HAP-1 (cell line): ENCODE results near the gene LIPC.

Experiments used
- DNase-seq, 2 experiments: peaks; one replicate each; pipeline ENCODE4 v3.0.0-alpha.2; 2016 to 2020; ENCODE audit warnings: low spot score in 2 of 2
- H3K27me3 ChIP-seq: fragments of 250-450 bp; sonication (Bioruptor Pico); 2 replicates; pipeline ENCODE4 v1.5.1; 2020; ENCODE audit warnings: low read depth, mild to moderate bottlenecking, moderate library complexity
- H3K36me3 ChIP-seq: fragments of 250-450 bp; sonication (Bioruptor Pico); replicated peaks from 2 replicates; pipeline ENCODE4 v1.5.1; 2020; ENCODE audit warnings: mild to moderate bottlenecking
- H3K4me1 ChIP-seq: fragments of 250-450 bp; sonication (Bioruptor Pico); 2 replicates; pipeline ENCODE4 v1.5.1; 2020; ENCODE audit warnings: mild to moderate bottlenecking
- H3K4me3 ChIP-seq: fragments of 250-450 bp; sonication (Bioruptor Pico); 2 replicates; pipeline ENCODE4 v1.5.1; 2020; ENCODE audit warnings: mild to moderate bottlenecking, moderate library complexity
- H3K9me3 ChIP-seq: fragments of 250-450 bp; sonication (Bioruptor Pico); 2 replicates; pipeline ENCODE4 v1.5.1; 2020; ENCODE audit warnings: mild to moderate bottlenecking, moderate library complexity
- in situ Hi-C: fragments of 300-500 bp; cut with MboI; formaldehyde crosslinking; loops from 3 replicates; pipeline ENCODE4 v1.14.3; 2020; ENCODE audit warnings: low sequenced_read_pairs, inconsistent platforms, mixed read lengths

Gene LIPC

DNA sequence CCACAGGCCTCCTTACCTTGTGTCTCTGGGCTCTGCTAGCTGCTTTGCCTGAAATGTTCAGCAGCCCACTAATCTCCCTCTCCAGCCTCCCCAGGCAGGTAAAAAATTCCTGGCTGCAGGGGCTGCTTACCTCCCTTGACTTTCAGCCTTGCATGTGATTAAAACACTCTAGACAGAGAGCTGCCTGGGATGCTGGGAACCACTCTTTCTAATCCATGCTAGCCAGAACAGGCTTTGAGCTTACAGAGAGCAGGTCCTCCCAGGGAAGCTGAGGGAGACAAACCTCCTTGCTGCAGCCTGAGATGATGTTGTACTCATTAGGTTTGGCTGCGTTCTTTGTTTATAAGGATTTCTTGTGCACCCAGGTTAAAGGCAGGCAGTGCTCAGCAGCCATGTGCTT is 33.7 kb upstream of the LIPC start:
- Histone ChIP-seq H3K4me1 (no peaks in the 10 kb centered on the region), H3K9me3 (no peaks in the 10 kb centered on the region), H3K36me3 (no peaks in the 10 kb centered on the region), H3K27me3 (0 out of 2 replicates have a peak, but pooled peaks cover 2% of the 10 kb centered on the region), H3K4me3 (no peak overlapping the region)
- in situ Hi-C loops, result no loop called here
- DNase-seq, result no peak

DNA sequence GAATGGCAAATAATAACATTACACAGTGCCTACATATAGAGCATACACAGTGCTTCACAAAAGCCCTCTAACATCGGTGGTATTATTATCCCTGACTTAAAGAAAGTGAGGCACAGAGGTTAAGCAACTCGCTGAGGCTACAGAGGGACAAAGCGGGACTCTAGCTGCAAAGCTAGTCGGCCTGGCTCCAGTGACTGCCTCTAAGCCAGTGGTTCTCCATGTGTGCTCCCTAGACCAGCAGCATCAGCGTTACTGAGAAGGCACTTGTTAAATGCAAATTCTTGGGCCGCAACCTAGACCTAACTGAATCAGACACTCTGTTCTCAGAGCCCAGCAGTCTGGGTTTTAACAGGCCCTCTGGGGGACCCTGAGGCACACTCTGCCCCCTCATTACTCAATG is 33.1 kb upstream of the LIPC start:
- Histone ChIP-seq H3K9me3 (no peaks in the 10 kb centered on the region), H3K4me3 (no peak overlapping the region), H3K27me3 (0 out of 2 replicates have a peak, but pooled peaks cover 2% of the 10 kb centered on the region), H3K36me3 (no peaks in the 10 kb centered on the region), H3K4me1 (no peaks in the 10 kb centered on the region)
- no peak for DNase-seq
- in situ Hi-C loops, result no loop called here

- no peaks in the 10 kb centered on the region for H3K4me1 ChIP-seq
- no peak overlapping the region for H3K4me3 ChIP-seq
- 0 out of 2 replicates have a peak, but pooled peaks cover 2% of the 10 kb centered on the region for H3K27me3 ChIP-seq
- H3K36me3 ChIP-seq, result no peaks in the 10 kb centered on the region
- in situ Hi-C loops, result no loop called here
- no peak for DNase-seq
- H3K9me3 ChIP-seq, result no peaks in the 10 kb centered on the region
Observed at GRCh38 chr15:58399739-58400138, 32.1 kb upstream of the LIPC start.

- DNase-seq, result no peak
- no peaks in the 10 kb centered on the region for H3K4me1 ChIP-seq
- in situ Hi-C loops, result no loop called here
Observed at GRCh38 chr15:58401276-58401675, 30.5 kb upstream of the LIPC start.

DNA sequence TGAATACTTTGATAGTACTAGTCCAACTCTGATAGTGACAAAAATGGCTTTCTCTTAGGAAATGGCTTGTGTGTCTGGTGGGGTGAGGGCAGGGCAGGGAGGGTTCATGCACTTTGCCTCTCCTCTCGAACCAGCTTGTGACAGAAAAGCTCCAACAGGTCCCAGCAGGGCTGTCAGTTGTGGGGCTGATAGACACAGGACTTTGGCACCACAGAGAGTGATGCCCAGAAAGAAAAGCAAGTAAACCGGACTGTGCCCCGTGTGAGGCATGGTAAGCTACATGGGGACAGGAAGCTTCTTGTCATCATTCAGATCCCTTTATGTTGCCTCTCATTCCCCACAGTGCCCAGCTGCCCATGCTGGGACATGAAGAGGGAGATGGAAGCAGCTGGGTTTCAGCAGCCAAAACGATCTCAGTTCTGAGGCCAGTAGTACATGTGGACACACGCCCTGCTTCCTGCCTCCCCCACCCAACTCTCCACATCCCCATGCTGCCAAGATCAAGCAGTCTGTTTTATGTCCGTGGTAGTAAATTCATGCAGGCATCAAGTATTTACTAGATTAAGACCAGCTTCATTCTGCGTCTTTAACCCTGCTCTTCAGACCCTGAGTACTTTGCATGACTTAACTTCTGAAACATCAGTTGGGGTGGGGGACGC is 29.7 kb upstream of the LIPC start:
- Histone ChIP-seq H3K4me1 (no peaks in the 10 kb centered on the region), H3K36me3 (no peaks in the 10 kb centered on the region), H3K4me3 (no peak overlapping the region), H3K27me3 (no peaks in the 10 kb centered on the region), H3K9me3 (no peaks in the 10 kb centered on the region)
- no peak for DNase-seq
- in situ Hi-C loops, result no loop called here

More at GRCh38 chr15:58401276-58401675, 30.5 kb upstream of the LIPC start:
- Histone ChIP-seq H3K4me3 (no peak overlapping the region), H3K9me3 (no peaks in the 10 kb centered on the region), H3K27me3 (no peaks in the 10 kb centered on the region), H3K36me3 (no peaks in the 10 kb centered on the region)

DNA sequence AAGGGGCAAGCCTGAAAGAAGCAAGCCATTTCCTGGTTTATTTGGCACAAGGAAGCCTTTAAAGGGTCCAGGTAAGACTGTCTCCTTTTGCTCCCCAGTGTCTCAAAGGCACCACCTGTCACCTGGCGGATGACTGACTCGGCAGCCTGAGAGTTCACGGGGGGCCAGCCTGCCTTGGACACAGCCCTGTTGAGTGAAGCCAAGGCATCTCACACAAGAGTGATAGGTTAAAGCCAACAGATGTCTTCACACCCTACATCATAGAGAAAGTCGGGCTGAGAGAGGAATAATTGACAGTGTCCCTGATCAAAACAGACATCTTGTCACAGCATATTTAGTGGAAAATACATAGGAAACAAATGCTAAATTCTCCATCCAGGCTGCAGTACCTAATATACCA is 28.2 kb upstream of the LIPC start:
- DNase-seq, result no peak
- H3K36me3 ChIP-seq, result no peaks in the 10 kb centered on the region
- in situ Hi-C loops, result no loop called here
- no peak overlapping the region for H3K4me3 ChIP-seq
- H3K4me1 ChIP-seq, result no peaks in the 10 kb centered on the region
- H3K27me3 ChIP-seq, result no peaks in the 10 kb centered on the region
- no peaks in the 10 kb centered on the region for H3K9me3 ChIP-seq

DNA sequence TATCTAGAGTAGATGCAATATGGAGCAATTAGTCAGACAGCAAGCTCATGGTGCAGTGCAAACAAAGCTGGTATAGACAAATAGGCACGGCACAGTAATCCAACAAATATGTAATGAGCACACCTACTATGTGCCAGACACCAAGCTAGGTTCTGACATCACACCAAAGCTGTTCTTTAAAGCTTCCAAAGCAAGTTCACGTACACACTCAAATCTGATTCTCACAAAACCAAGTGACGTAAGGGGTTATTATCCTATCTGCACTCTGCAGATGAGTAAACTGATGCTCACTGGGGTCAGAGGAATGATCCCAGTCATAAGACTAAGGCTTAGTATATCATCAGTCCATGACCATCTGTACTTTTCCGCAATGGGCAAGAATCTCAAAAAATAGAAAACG is 27.8 kb upstream of the LIPC start:
- in situ Hi-C loops, result no loop called here
- Histone ChIP-seq H3K27me3 (no peaks in the 10 kb centered on the region), H3K4me3 (no peak overlapping the region), H3K9me3 (no peaks in the 10 kb centered on the region), H3K4me1 (no peaks in the 10 kb centered on the region), H3K36me3 (no peaks in the 10 kb centered on the region)
- no peak for DNase-seq

DNA sequence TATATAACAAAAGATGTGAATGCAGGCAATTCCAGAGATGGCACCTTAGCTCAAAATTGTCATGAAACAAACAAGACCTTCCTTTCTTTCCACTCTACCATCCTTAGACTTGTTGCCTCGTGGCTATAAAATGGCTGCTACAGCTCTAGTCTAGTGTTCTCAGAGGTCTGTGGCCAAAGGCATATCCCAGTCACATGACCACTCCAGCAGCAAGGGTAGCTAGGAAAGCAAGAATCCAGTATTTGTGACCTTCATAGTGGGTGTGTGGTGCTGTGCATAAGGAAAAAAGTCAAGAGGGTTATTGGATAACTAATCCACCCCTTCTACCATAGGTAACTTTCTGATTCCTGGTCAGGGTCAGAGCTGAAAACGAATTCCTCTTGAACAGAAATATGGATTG is 27.1 kb upstream of the LIPC start:
- Histone ChIP-seq H3K27me3 (no peaks in the 10 kb centered on the region), H3K4me1 (no peaks in the 10 kb centered on the region), H3K36me3 (no peaks in the 10 kb centered on the region), H3K9me3 (no peaks in the 10 kb centered on the region), H3K4me3 (no peak overlapping the region)
- in situ Hi-C loops, result no loop called here
- DNase-seq, result no peak

DNA sequence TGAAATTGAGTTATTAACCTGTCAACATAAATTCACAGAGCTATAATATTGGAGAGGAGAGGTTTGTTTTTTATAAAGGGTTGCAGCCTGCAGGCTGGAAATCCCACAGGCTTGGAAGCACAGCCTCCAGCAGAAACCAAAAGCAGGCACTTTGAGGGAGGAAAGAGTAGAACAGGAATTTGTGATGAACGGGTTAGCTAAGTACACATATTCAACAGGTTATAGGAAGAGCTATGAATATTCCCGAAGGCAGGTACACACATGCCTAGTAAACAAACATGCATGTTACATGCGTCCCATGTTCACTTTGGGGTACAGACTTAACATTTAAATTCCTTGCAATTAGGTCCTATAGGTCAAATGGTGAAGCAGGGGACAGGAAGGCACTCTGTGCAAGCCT is 25.9 kb upstream of the LIPC start:
- no peaks in the 10 kb centered on the region for H3K9me3 ChIP-seq
- H3K36me3 ChIP-seq, result no peaks in the 10 kb centered on the region
- in situ Hi-C loops, result no loop called here
- H3K4me3 ChIP-seq, result no peak overlapping the region
- no peak for DNase-seq
- H3K4me1 ChIP-seq, result no peaks in the 10 kb centered on the region
- H3K27me3 ChIP-seq, result no peaks in the 10 kb centered on the region

DNA sequence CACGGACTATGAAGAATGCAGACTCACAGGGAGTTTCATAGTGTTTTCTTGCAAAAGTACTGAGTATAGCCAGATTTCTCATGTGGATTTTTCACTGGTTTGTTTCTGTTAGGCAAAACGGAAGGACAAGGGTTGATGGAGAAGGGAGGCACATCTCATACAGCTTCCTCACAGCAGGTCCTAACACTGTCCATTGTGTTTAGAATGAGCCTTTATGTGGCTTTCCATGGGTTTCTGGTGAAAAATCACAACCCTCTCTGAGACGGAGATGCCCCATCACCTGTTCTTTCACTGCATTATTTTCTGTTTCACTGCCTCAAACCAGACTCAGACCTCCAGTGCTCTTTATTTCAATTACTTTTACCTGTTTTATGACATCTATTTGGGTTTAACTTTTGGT is 25.0 kb upstream of the LIPC start:
- Histone ChIP-seq H3K9me3 (no peaks in the 10 kb centered on the region), H3K36me3 (no peaks in the 10 kb centered on the region), H3K4me1 (no peaks in the 10 kb centered on the region), H3K27me3 (no peaks in the 10 kb centered on the region), H3K4me3 (no peak overlapping the region)
- in situ Hi-C loops, result no loop called here
- DNase-seq, result no peak

GRCh38 chr15:58407236-58407775 is 24.5 kb upstream of the LIPC start:
- in situ Hi-C loops, result no loop called here
- Histone ChIP-seq H3K4me3 (no peak overlapping the region), H3K9me3 (no peaks in the 10 kb centered on the region), H3K27me3 (no peaks in the 10 kb centered on the region), H3K36me3 (no peaks in the 10 kb centered on the region), H3K4me1 (no peaks in the 10 kb centered on the region)
- no peak for DNase-seq

DNA sequence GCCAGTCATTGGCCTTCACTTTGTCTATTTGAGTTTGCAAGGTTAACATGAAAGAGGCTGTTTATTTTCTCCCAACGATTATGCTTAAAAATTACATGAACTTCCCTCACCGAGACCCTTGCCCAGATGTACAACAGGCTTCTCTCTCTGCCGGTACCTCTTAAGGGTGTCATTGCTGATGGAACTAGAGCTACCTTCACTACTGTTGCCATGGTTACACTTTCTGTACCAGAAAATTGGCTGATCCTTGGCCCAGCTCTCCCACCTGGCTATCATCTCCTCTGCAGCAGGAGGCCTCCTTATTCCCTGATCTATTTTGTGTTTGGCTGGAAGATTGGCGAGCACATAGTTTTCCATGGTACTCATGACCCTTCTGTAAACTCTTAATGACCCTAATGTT is 24.0 kb upstream of the LIPC start:
- in situ Hi-C loops, result no loop called here
- H3K4me1 ChIP-seq, result no peaks in the 10 kb centered on the region
- no peaks in the 10 kb centered on the region for H3K36me3 ChIP-seq
- H3K9me3 ChIP-seq, result no peaks in the 10 kb centered on the region
- no peak for DNase-seq
- no peaks in the 10 kb centered on the region for H3K27me3 ChIP-seq
- no peak overlapping the region for H3K4me3 ChIP-seq

GRCh38 chr15:58409861-58410260 is 21.9 kb upstream of the LIPC start:
- Histone ChIP-seq H3K36me3 (no peaks in the 10 kb centered on the region), H3K4me3 (no peak overlapping the region), H3K4me1 (no peaks in the 10 kb centered on the region), H3K27me3 (no peaks in the 10 kb centered on the region), H3K9me3 (no peaks in the 10 kb centered on the region)
- DNase-seq, result no peak
- in situ Hi-C loops, result no loop called here

DNA sequence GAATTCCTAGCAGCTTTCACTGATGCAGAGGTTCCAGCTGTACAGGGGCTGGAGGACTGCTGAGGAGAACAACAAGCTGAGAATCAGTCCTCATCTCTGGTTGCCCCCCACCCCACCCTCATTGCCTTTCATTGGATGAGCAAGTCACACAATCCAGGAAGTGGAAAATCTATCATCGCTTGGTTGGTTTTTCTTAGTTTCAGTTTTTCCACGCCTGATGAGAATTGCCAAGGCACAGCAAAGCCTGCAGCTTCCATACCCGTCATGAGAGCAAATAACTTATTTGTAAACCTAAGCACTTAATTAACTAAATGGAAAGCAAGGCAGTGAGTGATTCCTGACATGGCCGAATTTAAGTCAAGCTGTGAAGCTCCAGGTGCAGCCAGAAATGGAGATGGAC is 21.4 kb upstream of the LIPC start:
- Histone ChIP-seq H3K9me3 (no peaks in the 10 kb centered on the region), H3K27me3 (no peaks in the 10 kb centered on the region), H3K36me3 (no peaks in the 10 kb centered on the region), H3K4me1 (no peaks in the 10 kb centered on the region), H3K4me3 (no peak overlapping the region)
- no peak for DNase-seq
- in situ Hi-C loops, result no loop called here

DNA sequence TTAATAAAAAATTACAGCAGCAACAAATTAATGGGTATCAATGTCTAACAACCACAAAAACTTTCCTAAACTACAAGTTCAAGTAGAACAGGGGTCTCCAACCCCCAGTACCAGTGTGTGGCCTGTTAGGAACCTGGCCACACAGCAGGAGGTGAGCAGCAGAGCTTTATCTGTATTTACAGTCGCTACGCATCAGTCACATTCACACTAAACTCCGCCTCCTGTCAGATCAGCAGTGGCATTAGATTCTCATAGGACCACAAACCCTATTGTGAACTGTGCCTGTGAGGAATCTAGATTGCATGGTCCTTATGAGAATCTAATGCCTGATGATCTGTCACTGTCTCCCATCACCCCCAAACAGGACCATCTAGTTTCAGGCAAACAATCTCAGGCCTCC is 18.5 kb upstream of the LIPC start:
- no peak for DNase-seq
- Histone ChIP-seq H3K36me3 (no peaks in the 10 kb centered on the region), H3K4me3 (no peak overlapping the region), H3K27me3 (no peaks in the 10 kb centered on the region; the same call in 1 of the 2 replicates), H3K9me3 (no peaks in the 10 kb centered on the region), H3K4me1 (no peaks in the 10 kb centered on the region)
- in situ Hi-C loops, result no loop called here
